Loucy (cell line): ENCODE data around the gene EPAS1.

Source experiments
- EZH2phosphoT487 ChIP-seq: fragments of 200-600 bp; IDR thresholded peaks from 2 replicates; pipeline ENCODE4 v1.6.1; 2018; ENCODE audit warnings: antibody characterized with exemption, mild to moderate bottlenecking, moderate library complexity, borderline replicate concordance
- TF ChIP-seq, protein P1 (sequence below): fragments of 200-600 bp; sonication (generic); conservative IDR thresholded peaks from 2 replicates; pipeline ENCODE4 v1.5.1; 2014; ENCODE audit warnings: mild to moderate bottlenecking, antibody characterized with exemption, low read length

DNA sequence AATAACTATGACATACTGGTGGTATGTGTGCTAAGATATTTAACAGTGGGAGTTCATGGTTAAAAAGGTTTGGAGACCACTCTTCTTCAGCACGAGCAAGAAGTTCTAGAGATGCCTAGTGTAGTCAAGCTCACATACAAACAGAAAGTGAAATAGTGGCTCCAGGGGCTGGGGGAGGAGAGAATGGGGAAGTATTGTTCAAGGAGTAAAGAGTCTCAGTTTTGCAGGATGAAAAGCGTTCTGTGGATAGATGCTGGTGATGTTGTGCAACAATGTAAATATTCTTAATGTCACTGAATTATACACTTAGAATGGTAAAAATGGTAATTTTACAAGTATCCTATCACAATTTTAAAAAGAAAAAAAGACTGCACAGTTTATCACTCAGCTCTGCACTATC, 29.0 kb upstream of the EPAS1 start:
- TF ChIP-seq, protein P1, sequence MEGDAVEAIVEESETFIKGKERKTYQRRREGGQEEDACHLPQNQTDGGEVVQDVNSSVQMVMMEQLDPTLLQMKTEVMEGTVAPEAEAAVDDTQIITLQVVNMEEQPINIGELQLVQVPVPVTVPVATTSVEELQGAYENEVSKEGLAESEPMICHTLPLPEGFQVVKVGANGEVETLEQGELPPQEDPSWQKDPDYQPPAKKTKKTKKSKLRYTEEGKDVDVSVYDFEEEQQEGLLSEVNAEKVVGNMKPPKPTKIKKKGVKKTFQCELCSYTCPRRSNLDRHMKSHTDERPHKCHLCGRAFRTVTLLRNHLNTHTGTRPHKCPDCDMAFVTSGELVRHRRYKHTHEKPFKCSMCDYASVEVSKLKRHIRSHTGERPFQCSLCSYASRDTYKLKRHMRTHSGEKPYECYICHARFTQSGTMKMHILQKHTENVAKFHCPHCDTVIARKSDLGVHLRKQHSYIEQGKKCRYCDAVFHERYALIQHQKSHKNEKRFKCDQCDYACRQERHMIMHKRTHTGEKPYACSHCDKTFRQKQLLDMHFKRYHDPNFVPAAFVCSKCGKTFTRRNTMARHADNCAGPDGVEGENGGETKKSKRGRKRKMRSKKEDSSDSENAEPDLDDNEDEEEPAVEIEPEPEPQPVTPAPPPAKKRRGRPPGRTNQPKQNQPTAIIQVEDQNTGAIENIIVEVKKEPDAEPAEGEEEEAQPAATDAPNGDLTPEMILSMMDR = no peak
- TF ChIP-seq EZH2phosphoT487 = no peak
